Epithelial cell of proximal tubule (primary cell): ENCODE measurements around the gene PLCB1. TPM values are rescaled to one million over a fixed set of nuclear protein-coding genes. Genes with fewer than 3 reads are reported as not detected.

ENCODE experiments used
- DNase-seq: peaks from one replicate; pipeline ENCODE4 v3.0.0-alpha.2; 2011; ENCODE audit warnings: low read depth
- H3K4me3 ChIP-seq: 2 replicates; pipeline ENCODE4 v1.5.1; 2011; ENCODE audit warnings: low read depth, mild to moderate bottlenecking, low read length
- total RNA-seq: library from RNA; depleted of rRNA; stranded (reverse); fragments of >200 nt; gene quantifications from 2 replicates; pipeline ENCODE4 v1.2.3, GENCODE V29; 2015
- TF ChIP-seq, protein P1 (sequence below): conservative IDR thresholded peaks from 2 replicates; pipeline ENCODE4 v1.5.1; 2012; ENCODE audit warnings: low read depth, mild to moderate bottlenecking, low read length

PLCB1 gene
- total RNA-seq, 1 donor from 2014 or later: 2.2 TPM

DNA sequence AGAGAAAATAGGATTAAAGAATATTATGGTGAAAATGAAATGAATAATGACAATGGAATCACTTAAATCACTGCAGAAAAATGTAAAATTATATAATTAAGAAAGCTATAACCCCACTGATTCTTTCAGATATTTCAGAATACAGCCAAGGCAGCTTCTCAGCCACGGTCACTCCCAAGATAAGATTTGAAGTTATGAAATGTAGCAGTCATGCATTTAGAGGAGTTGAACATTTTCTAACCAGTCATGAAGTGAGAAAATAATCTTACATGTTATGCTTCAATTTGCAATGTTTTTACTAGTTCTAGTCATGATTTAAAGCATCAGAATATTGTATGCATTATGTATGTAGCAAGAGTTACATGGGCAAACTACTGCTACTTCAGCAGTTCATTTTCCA is 13.3 kb upstream of the PLCB1 start:
- DNase-seq: no peak

DNA sequence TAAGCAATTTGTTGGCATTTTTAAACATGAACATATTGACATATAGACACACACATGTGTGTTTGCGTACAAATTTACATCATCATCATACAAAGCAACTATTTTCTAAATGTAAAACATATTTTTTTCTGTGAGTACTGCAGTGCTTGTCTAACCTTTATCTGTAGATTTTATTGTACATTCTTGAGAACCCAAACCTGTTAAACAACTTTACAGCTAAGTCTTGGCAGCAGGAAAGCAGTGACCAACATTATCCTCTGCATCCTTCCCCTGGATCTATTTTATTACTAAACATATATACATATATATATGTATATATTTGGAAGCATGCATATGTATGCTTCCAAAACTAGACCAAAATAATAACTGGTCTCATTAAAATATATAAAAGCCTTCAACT is 10.4 kb upstream of the PLCB1 start:
- no peak overlapping the region for H3K4me3 ChIP-seq
- no peak for DNase-seq
- TF ChIP-seq, protein P1, sequence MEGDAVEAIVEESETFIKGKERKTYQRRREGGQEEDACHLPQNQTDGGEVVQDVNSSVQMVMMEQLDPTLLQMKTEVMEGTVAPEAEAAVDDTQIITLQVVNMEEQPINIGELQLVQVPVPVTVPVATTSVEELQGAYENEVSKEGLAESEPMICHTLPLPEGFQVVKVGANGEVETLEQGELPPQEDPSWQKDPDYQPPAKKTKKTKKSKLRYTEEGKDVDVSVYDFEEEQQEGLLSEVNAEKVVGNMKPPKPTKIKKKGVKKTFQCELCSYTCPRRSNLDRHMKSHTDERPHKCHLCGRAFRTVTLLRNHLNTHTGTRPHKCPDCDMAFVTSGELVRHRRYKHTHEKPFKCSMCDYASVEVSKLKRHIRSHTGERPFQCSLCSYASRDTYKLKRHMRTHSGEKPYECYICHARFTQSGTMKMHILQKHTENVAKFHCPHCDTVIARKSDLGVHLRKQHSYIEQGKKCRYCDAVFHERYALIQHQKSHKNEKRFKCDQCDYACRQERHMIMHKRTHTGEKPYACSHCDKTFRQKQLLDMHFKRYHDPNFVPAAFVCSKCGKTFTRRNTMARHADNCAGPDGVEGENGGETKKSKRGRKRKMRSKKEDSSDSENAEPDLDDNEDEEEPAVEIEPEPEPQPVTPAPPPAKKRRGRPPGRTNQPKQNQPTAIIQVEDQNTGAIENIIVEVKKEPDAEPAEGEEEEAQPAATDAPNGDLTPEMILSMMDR: no peak

More for the DNA sequence above, 13.3 kb upstream of the PLCB1 start:
- TF ChIP-seq, protein P1: no peak
- H3K4me3 ChIP-seq: no peak overlapping the region

DNA sequence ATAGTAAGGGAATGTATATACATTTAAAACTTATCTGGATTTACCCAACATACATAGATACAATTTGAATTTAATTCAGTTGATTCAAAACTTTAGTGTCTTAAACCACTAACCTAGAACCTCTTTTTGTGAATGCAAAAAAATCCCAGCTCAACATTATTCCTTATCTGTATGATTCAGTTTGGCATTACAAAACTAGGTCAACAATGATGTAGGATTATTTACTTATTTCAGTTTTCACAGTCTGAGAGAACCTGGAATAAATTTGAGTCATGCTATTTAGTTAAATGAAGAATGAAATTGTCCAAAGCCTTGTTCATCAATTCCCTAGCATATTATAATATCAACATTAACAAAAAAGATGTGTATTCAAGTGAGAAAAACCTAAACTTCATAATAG is 7.4 kb upstream of the PLCB1 start:
- TF ChIP-seq, protein P1: no peak
- no peak for DNase-seq
- H3K4me3 ChIP-seq: no peak overlapping the region

DNA sequence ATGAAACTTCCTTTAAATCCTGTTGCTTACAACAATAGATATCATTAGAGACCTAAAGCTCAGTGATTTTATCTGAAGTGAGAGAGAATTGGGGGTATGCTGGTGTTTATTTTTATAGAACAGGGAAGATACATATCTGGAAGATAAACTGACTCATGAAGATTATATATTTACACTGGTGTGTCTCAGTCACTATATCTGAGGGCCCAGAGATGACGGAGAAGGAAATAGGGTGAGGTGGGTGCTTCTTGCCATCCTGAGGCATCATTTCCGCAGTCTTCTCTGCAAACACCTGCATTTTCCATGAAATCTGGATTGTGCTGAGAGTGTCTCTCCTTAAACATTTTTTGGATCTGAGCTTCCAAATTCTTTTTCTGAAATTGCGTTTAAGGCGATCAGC is 5.9 kb upstream of the PLCB1 start:
- no peak for DNase-seq
- TF ChIP-seq, protein P1: no peak
- no peak overlapping the region for H3K4me3 ChIP-seq

DNA sequence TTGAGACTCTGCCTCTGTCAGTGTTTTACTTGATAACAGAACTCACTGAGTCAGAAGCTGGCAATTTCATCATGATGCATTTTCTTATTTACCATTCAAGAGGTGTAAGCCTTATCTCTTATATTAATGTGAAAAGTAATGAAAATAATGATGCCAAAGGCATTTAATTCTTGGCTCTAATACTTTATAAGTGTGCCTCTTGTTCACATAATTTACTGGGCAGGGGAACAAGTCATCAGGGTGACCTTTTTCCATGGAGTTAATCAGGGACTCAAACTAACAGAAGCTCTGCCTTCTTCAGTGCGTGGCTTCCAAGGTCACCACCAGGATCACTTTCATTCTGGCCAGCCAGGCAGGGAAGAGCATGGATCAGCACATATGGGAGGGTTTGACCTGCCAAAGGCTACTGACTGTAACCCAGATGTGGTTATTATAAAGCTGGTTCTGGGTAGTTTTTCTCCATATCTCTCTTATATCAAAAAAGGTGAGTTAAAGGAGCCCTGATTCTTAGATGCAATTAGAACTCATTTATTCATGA is 5.2 kb upstream of the PLCB1 start:
- no peak overlapping the region for H3K4me3 ChIP-seq
- DNase-seq: no peak
- TF ChIP-seq, protein P1: no peak

DNA sequence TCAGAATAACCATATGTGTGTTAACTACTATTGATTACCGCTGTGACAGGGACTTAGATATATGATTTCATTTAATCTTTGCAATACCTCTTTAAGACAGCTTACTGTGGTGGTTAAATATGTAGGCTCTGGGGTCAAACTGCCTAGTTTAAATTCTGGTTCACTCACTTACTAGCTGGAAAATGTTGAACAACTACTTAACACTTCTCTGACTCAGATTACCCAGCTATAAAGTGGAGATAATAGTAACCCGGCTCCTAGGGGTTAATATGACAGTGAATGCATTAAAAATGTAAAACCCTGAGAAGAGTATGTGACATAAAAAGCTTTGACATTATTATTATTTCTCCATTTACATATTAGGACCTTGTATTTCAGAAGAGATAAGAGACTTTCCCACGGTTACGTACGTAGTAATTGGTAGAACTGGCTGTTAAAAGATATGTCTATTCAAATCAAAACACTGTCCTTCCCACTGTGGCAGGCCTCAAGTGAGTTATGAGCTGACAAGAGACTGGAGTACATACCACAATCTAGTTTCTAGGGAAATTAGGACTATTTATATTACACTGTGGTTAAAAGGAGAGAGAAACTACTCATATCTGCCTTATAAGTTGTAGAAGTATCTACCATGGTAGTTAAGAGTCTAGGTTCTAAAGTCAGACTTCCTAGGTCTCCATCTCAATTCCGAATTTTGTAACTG is 4.4 kb upstream of the PLCB1 start:
- no peak overlapping the region for H3K4me3 ChIP-seq
- DNase-seq: no peak
- TF ChIP-seq, protein P1: no peak
